GM13977 (cell line): ENCODE data around the gene LRP5.

Source experiments
- DNase-seq: peaks from one replicate; pipeline ENCODE4 v3.0.0; 2012; ENCODE audit warnings: low spot score
- in situ Hi-C: fragments of 300-500 bp; cut with MboI; formaldehyde crosslinking; loops from one replicate; pipeline ENCODE4 v1.12.0; 2022; ENCODE audit warnings: low sequenced_read_pairs, low pct_unique_long_range_greater_than_20kb, mixed read lengths, inconsistent platforms; ENCODE audit not compliant: unreplicated experiment
- TF ChIP-seq, protein P1 (sequence below): IDR thresholded peaks from 2 replicates; pipeline ENCODE4 v1.5.1; 2012; ENCODE audit warnings: mild to moderate bottlenecking, control low read depth; ENCODE audit not compliant: insufficient read depth; ENCODE audit errors: extremely low read depth, missing control alignments

Gene LRP5

GRCh38 chr11:68300076-68300830 lies 12.1 kb upstream of the LRP5 start:
- TF ChIP-seq, protein P1, sequence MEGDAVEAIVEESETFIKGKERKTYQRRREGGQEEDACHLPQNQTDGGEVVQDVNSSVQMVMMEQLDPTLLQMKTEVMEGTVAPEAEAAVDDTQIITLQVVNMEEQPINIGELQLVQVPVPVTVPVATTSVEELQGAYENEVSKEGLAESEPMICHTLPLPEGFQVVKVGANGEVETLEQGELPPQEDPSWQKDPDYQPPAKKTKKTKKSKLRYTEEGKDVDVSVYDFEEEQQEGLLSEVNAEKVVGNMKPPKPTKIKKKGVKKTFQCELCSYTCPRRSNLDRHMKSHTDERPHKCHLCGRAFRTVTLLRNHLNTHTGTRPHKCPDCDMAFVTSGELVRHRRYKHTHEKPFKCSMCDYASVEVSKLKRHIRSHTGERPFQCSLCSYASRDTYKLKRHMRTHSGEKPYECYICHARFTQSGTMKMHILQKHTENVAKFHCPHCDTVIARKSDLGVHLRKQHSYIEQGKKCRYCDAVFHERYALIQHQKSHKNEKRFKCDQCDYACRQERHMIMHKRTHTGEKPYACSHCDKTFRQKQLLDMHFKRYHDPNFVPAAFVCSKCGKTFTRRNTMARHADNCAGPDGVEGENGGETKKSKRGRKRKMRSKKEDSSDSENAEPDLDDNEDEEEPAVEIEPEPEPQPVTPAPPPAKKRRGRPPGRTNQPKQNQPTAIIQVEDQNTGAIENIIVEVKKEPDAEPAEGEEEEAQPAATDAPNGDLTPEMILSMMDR = no peak
- no peak for DNase-seq
- in situ Hi-C loops = no loop called here

DNA sequence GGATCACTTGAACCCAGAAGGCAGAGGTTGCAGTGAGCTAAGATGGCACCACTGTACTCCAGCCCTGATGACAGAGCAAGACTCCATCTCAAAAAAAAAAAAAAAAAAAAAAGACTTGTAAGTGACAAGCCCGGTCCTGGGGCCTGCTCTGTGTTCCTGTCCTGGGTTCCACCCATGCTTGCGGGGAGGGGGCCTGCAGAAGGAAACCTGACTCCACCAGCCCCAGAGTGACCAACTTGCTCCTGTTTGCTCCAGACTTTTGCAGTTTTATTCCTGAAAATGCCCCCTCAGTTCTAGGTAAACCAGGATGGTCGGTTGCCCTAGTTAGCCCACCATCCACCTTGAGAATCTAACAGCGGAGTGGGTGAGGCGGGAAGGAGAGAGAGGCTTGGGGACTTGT lies 10.1 kb upstream of the LRP5 start:
- DNase-seq = no peak
- TF ChIP-seq, protein P1 = no peak
- in situ Hi-C loops = no loop called here

DNA sequence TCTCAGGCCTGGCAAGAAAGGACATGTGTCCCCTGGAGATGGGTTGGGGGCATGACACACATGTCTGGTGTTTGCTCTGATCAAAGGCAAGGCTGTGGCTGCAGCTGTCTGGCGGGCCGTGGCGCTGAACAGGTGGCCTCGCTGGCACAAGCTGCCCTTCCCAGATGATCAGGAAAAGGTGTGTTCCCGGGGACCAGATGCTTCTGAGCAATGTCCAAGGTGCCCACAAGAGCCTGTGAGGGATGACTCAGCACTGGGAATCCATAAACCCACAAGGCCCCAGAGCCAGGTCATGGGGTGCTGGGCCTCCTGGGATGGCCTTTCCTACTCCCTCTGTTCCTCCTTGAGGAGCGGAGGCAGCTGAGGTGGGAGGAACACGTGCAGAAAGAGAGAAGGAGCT lies 9.7 kb upstream of the LRP5 start:
- DNase-seq = no peak
- TF ChIP-seq, protein P1 = no peak
- in situ Hi-C loops = no loop called here

DNA sequence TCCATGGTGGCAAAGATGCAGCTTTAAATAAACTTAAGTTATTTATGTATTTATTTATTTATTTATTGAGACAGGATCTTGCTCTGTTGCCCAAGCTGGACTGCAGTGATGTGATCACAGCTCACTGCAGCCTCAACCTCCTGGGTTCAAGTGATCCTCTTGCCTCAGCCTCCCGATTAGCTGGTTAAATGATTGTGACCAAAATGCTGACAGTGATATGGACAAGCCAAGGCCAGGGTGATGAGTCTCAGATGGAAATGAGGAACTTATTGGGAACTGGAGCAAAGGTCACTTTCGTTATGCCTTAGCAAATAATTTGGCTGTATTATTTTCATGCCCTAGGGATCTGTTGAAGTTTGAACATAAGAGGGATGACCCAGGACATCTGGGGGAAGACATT lies 9.3 kb upstream of the LRP5 start:
- DNase-seq = no peak
- in situ Hi-C loops = no loop called here
- TF ChIP-seq, protein P1 = no peak

- in situ Hi-C loops = no loop called here
- TF ChIP-seq, protein P1 = no peak
- no peak for DNase-seq
Observed at GRCh38 chr11:68303982-68304780, 8.2 kb upstream of the LRP5 start.

DNA sequence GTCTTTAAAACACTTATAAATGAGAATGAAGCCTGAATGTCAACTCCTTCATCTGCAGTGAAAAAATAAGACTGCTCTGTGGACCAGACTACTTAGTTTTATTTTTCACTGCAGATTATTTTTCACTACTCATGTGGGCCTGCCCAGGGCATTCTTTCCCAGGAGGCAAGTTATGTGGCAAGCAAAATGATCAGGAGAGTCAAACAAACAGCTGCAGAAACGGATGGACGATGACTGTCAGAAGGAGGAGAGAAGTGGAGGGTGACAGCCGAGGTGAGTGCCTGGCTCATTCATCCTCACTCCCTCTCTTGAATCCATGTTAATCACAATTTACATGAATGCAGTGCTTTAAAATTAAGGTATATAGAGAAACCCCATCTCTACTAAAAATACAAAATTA lies 5.8 kb upstream of the LRP5 start:
- no peak for DNase-seq
- TF ChIP-seq, protein P1 = no peak
- in situ Hi-C loops = no loop called here
